Ascending aorta (tissue), 2 donors: Measurements from ENCODE around the gene CHPF. TPM values are rescaled to one million over a fixed set of nuclear protein-coding genes. Genes with fewer than 3 reads are reported as not detected.

ENCODE experiments used
- DNase-seq, 2 donors: peaks; one replicate each; pipeline ENCODE4 v3.0.0-alpha.2; 2019; ENCODE audit warnings: low spot score in 2 of 2
- H3K27ac ChIP-seq, 2 donors: fragments of 200-600 bp; sonication (generic); one replicate each; pipeline ENCODE4 v1.5.1; 2016 to 2017; ENCODE audit warnings: mild to moderate bottlenecking in 1 of 2
- H3K27me3 ChIP-seq: fragments of 200-600 bp; sonication (generic); one replicate; pipeline ENCODE4 v1.5.1; 2017
- H3K36me3 ChIP-seq, 2 donors: fragments of 200-600 bp; sonication (generic); one replicate each; pipeline ENCODE4 v1.5.1; 2016
- H3K4me1 ChIP-seq, 2 donors: fragments of 200-600 bp; sonication (generic); one replicate each; pipeline ENCODE4 v1.5.1; 2016 to 2017; ENCODE audit warnings: mild to moderate bottlenecking in 1 of 2
- H3K4me3 ChIP-seq, 2 donors: fragments of 200-600 bp; sonication (generic); one replicate each; pipeline ENCODE4 v1.5.1; 2016 to 2017; ENCODE audit warnings: mild to moderate bottlenecking in 1 of 2
- H3K9me3 ChIP-seq, 2 donors: fragments of 200-600 bp; sonication (generic); one replicate each; pipeline ENCODE4 v1.5.1; 2016
- intact Hi-C: fragments of 100-400 bp; cut with DNase I; formaldehyde crosslinking; loops from one replicate; pipeline ENCODE4 v1.15.1; 2023
- total RNA-seq: library from RNA; depleted of rRNA; stranded (reverse); fragments of >200 nt; gene quantifications from one replicate; pipeline ENCODE4 v1.1.0, GENCODE V29; 2016
- TF ChIP-seq, protein P1 (sequence below), 3 experiments: fragments of 200-600 bp in 2 of 3; fragments of 450-650 bp in 1 of 3; sonication (generic) in 2 of 3; IDR thresholded peaks; one replicate each; pipeline ENCODE4 v1.5.1; 2016 to 2019; ENCODE audit warnings: antibody characterized with exemption in 3 of 3, mild to moderate bottlenecking in 1 of 3, moderate library complexity in 1 of 3

CHPF gene
- total RNA-seq, 1 donor from 2014 or later, result 249 TPM

- Histone ChIP-seq H3K27me3 (no peaks in the 10 kb centered on the region), H3K9me3 (no peaks in the 10 kb centered on the region), H3K36me3 (peaks cover 49 to 53% of the 10 kb centered on the region in 2 donors), H3K4me3 (no peak overlapping the region), H3K27ac (no peak overlapping the region), H3K4me1 (peaks cover 6 to 19% of the 10 kb centered on the region in 2 donors)
- TF ChIP-seq, protein P1, sequence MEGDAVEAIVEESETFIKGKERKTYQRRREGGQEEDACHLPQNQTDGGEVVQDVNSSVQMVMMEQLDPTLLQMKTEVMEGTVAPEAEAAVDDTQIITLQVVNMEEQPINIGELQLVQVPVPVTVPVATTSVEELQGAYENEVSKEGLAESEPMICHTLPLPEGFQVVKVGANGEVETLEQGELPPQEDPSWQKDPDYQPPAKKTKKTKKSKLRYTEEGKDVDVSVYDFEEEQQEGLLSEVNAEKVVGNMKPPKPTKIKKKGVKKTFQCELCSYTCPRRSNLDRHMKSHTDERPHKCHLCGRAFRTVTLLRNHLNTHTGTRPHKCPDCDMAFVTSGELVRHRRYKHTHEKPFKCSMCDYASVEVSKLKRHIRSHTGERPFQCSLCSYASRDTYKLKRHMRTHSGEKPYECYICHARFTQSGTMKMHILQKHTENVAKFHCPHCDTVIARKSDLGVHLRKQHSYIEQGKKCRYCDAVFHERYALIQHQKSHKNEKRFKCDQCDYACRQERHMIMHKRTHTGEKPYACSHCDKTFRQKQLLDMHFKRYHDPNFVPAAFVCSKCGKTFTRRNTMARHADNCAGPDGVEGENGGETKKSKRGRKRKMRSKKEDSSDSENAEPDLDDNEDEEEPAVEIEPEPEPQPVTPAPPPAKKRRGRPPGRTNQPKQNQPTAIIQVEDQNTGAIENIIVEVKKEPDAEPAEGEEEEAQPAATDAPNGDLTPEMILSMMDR (IDR thresholded peaks at IDR 0.05), result no peak
- intact Hi-C loops, result no loop called here
- DNase-seq, result no peak
Observed at GRCh38 chr2:219492575-219492974, 51.0 kb downstream of the CHPF start.

GRCh38 chr2:219491278-219491963 lies 52.2 kb downstream of the CHPF start:
- intact Hi-C loops, result no loop called here
- TF ChIP-seq, protein P1 (IDR thresholded peaks at IDR 0.05), result no peak
- no peak for DNase-seq
- Histone ChIP-seq H3K4me3 (no peak overlapping the region), H3K27me3 (no peaks in the 10 kb centered on the region), H3K27ac (peak overlapping the region in 1 of 2 donors; percentile 11), H3K4me1 (peaks cover 3 to 13% of the 10 kb centered on the region in 2 donors), H3K36me3 (peaks cover 57 to 59% of the 10 kb centered on the region in 2 donors), H3K9me3 (no peaks in the 10 kb centered on the region)

DNA sequence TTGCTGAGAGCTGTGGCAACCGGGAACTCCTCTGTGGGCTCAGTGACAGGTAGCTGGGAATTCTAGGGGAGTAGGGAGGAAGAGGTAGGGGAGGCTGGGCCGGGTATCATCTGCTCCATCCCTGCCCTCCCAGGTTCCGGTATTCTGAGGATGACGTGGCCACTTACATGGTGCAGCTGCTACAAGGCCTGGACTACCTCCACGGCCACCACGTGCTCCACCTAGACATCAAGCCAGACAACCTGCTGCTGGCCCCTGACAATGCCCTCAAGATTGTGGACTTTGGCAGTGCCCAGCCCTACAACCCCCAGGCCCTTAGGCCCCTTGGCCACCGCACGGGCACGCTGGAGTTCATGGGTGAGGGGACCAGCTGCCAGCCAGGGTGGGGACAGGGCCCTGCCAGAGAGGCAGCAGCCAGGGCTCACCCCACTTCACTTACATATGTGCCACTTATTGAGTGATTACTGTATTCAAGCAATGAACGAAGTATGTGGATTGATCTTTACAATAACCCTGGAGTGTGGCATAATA lies 52.9 kb downstream of the CHPF start:
- H3K4me1 ChIP-seq, result peaks cover 0 to 6% of the 10 kb centered on the region in 2 donors
- peaks cover 64 to 66% of the 10 kb centered on the region in 2 donors for H3K36me3 ChIP-seq
- no peaks in the 10 kb centered on the region for H3K27me3 ChIP-seq
- intact Hi-C loops, result no loop called here
- no peak overlapping the region for H3K4me3 ChIP-seq
- H3K9me3 ChIP-seq, result no peaks in the 10 kb centered on the region
- H3K27ac ChIP-seq, result no peak overlapping the region
- TF ChIP-seq, protein P1 (IDR thresholded peaks at IDR 0.05), result no peak
- no peak for DNase-seq

DNA sequence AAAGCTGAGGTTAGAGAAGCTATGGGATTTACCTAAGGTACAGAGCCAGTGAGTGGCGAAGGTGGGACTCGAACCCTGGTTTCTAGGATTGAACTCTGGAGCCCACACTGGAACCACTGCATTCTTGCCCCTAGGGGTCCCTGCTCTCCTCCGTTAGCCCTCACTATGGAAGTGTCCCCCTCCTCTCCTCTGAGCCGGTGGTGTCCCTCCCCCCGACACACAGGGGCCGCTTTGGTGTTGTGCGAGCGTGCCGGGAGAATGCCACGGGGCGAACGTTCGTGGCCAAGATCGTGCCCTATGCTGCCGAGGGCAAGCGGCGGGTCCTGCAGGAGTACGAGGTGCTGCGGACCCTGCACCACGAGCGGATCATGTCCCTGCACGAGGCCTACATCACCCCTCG lies 53.4 kb downstream of the CHPF start:
- TF ChIP-seq, protein P1 (IDR thresholded peaks at IDR 0.05), result no peak
- Histone ChIP-seq H3K27me3 (no peaks in the 10 kb centered on the region), H3K4me1 (peaks cover 0 to 2% of the 10 kb centered on the region in 2 donors), H3K27ac (no peak overlapping the region), H3K4me3 (no peak overlapping the region), H3K36me3 (peaks cover 69 to 71% of the 10 kb centered on the region in 2 donors), H3K9me3 (no peaks in the 10 kb centered on the region)
- intact Hi-C loops, result no loop called here
- DNase-seq, result no peak

DNA sequence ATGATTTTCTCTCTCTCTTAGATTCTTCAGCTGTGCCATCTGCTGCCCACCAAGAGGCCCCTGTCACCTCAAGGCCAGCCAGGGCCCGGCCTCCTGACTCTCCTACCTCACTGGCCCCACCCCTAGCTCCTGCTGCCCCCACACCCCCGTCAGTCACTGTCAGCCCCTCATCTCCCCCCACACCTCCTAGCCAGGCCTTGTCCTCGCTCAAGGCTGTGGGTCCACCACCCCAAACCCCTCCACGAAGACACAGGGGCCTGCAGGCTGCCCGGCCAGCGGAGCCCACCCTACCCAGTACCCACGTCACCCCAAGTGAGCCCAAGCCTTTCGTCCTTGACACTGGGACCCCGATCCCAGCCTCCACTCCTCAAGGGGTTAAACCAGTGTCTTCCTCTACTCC lies 54.3 kb downstream of the CHPF start:
- Histone ChIP-seq H3K27ac (peak overlapping the region in 1 of 2 donors; percentile 15), H3K36me3 (peaks cover 78 to 80% of the 10 kb centered on the region in 2 donors), H3K4me1 (no peaks in the 10 kb centered on the region), H3K9me3 (no peaks in the 10 kb centered on the region), H3K4me3 (no peak overlapping the region), H3K27me3 (no peaks in the 10 kb centered on the region)
- intact Hi-C loops, result no loop called here
- DNase-seq, result no peak
- TF ChIP-seq, protein P1 (IDR thresholded peaks at IDR 0.05), result no peak

Other genes starting within 250 kb of the CHPF start
- not detected for gene PTPRN, start 234.4 kb downstream of the CHPF start, total RNA-seq
- not detected for gene RESP18, start 211.1 kb downstream of the CHPF start, total RNA-seq
- gene DNPEP, start 155.9 kb downstream of the CHPF start, total RNA-seq, result 113 TPM
- gene DES, start 125.4 kb downstream of the CHPF start, total RNA-seq, result 182 TPM
- 390 TPM for gene SPEG, start 109.0 kb downstream of the CHPF start, total RNA-seq
- gene GMPPA, start 44.9 kb downstream of the CHPF start, total RNA-seq, result 11.4 TPM
- not detected for gene ASIC4, start 29.3 kb downstream of the CHPF start, total RNA-seq
- gene TMEM198, start 219 bp upstream of the CHPF start, total RNA-seq, result 6.0 TPM
- 151 TPM for gene OBSL1, start 27.7 kb upstream of the CHPF start, total RNA-seq
- not detected for gene INHA, start 28.5 kb upstream of the CHPF start, total RNA-seq
- gene STK11IP, start 54.0 kb upstream of the CHPF start, total RNA-seq, result 138 TPM
- 1.8 TPM for gene SLC4A3, start 83.8 kb upstream of the CHPF start, total RNA-seq